Thoracic aorta (tissue), 2 donors: Measurements from ENCODE around the gene PNPLA1. TPM values are rescaled to one million over a fixed set of nuclear protein-coding genes. Genes with fewer than 3 reads are reported as not detected.

ENCODE experiments used
- ATAC-seq: fragments of 150-250 bp; one replicate; pipeline ENCODE4 v1.8.0; 2017; ENCODE audit warnings: low read depth; ENCODE audit not compliant: insufficient number of reproducible peaks, low FRiP score
- DNase-seq: peaks from one replicate; pipeline ENCODE4 v3.0.0-alpha.2; 2020; ENCODE audit warnings: low spot score
- H3K27ac ChIP-seq, 2 donors: fragments of 200-600 bp; sonication (generic); 1 replicate in 1 of 2; 2 replicates in 1 of 2; pipeline ENCODE4 v1.5.1; 2016; ENCODE audit warnings: mild to moderate bottlenecking in 2 of 2, moderate library complexity in 2 of 2
- H3K27me3 ChIP-seq: fragments of 200-600 bp; sonication (generic); replicated peaks from 2 replicates; pipeline ENCODE4 v1.6.0; 2016; ENCODE audit warnings: mild to moderate bottlenecking; ENCODE audit not compliant: insufficient read depth
- H3K36me3 ChIP-seq: fragments of 200-600 bp; sonication (generic); one replicate; pipeline ENCODE4 v1.5.1; 2016
- H3K4me1 ChIP-seq, 2 donors: fragments of 200-600 bp; sonication (generic); 1 replicate in 1 of 2; 2 replicates in 1 of 2; pipeline versions ENCODE4 v1.5.1 to v1.6.0; 2016; ENCODE audit warnings: low read depth in 2 of 2, mild to moderate bottlenecking in 1 of 2; ENCODE audit not compliant: control insufficient read depth in 1 of 2
- H3K4me3 ChIP-seq: fragments of 200-600 bp; sonication (generic); 2 replicates; pipeline ENCODE4 v1.5.1; 2016; ENCODE audit warnings: mild to moderate bottlenecking
- H3K9me3 ChIP-seq: fragments of 200-600 bp; sonication (generic); 2 replicates; pipeline ENCODE4 v1.5.1; 2016
- total RNA-seq, 2 donors: library from RNA; depleted of rRNA; stranded (reverse); fragments of >200 nt; gene quantifications; one replicate each; pipeline versions ENCODE4 v1.1.0 to v1.2.3, GENCODE V29; 2016
- TF ChIP-seq, protein P1 (sequence below): fragments of 200-600 bp; sonication (generic); IDR thresholded peaks from one replicate; pipeline ENCODE4 v1.5.1; 2019; ENCODE audit warnings: antibody characterized with exemption

The PNPLA1 gene
- total RNA-seq, 2 donors from 2014 or later, result not detected

DNA sequence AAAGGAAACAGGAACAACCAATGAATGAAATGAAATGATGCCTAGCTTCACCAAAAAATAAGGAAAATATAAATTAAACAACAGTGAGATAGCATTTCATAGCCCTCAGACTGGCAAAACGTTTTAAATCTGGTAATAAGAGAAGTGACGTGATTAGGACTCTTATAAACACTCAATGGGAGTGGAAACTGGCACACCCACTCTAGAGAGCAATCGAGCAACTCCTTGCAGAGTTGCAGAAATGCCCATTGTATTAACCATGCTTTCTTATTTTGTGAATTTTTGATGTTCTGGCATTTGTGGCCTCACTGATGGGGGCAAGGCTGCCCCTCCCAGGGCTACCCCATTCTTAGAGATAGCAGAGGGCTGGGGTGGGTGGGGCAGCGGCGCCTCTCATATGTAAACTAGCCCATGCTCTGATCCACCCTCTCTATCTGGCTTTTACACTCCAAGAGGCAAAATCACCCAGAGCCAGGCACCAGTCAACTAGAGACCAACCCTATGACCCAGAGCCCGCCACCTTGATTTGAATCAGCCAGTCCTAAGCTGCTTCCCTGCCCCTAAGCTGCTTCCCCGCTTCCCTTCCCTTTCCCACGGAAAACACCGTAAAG, 6.4 kb upstream of the PNPLA1 start:
- no peaks in the 10 kb centered on the region for H3K27me3 ChIP-seq
- ATAC-seq, result no peak

DNA sequence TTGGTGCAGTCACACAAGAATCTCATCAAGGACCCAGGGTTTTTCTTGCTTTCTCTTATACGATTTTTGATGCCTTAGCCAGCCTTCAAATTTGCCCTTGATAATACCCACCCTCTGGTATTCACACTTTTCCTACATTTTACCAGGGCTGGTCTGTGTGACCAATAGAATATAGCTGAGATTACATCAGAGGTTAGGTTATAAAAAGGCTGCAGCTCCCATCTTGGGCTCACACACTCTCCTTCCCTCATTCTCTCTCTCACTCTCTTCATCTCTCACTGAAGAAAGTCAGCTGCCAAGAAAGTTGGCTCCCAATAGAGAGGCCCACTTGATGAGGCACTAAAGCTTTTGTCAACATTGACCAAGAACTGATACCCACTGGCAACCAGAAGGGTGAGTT, 4.1 kb upstream of the PNPLA1 start:
- TF ChIP-seq, protein P1, sequence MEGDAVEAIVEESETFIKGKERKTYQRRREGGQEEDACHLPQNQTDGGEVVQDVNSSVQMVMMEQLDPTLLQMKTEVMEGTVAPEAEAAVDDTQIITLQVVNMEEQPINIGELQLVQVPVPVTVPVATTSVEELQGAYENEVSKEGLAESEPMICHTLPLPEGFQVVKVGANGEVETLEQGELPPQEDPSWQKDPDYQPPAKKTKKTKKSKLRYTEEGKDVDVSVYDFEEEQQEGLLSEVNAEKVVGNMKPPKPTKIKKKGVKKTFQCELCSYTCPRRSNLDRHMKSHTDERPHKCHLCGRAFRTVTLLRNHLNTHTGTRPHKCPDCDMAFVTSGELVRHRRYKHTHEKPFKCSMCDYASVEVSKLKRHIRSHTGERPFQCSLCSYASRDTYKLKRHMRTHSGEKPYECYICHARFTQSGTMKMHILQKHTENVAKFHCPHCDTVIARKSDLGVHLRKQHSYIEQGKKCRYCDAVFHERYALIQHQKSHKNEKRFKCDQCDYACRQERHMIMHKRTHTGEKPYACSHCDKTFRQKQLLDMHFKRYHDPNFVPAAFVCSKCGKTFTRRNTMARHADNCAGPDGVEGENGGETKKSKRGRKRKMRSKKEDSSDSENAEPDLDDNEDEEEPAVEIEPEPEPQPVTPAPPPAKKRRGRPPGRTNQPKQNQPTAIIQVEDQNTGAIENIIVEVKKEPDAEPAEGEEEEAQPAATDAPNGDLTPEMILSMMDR, result no peak
- Histone ChIP-seq H3K36me3 (no peaks in the 10 kb centered on the region), H3K9me3 (peaks cover 6% of the 10 kb centered on the region), H3K27ac (no peak overlapping the region), H3K4me1 (peaks cover 0 to 8% of the 10 kb centered on the region in 2 donors), H3K27me3 (no peaks in the 10 kb centered on the region), H3K4me3 (no peak overlapping the region)
- DNase-seq, result no peak
- no peak for ATAC-seq

More for the DNA sequence above, 6.4 kb upstream of the PNPLA1 start:
- TF ChIP-seq, protein P1, result no peak
- Histone ChIP-seq H3K36me3 (no peaks in the 10 kb centered on the region), H3K4me3 (no peak overlapping the region), H3K9me3 (peaks cover 6% of the 10 kb centered on the region), H3K4me1 (peaks cover 0 to 3% of the 10 kb centered on the region in 2 donors), H3K27ac (no peak overlapping the region)
- no peak for DNase-seq

DNA sequence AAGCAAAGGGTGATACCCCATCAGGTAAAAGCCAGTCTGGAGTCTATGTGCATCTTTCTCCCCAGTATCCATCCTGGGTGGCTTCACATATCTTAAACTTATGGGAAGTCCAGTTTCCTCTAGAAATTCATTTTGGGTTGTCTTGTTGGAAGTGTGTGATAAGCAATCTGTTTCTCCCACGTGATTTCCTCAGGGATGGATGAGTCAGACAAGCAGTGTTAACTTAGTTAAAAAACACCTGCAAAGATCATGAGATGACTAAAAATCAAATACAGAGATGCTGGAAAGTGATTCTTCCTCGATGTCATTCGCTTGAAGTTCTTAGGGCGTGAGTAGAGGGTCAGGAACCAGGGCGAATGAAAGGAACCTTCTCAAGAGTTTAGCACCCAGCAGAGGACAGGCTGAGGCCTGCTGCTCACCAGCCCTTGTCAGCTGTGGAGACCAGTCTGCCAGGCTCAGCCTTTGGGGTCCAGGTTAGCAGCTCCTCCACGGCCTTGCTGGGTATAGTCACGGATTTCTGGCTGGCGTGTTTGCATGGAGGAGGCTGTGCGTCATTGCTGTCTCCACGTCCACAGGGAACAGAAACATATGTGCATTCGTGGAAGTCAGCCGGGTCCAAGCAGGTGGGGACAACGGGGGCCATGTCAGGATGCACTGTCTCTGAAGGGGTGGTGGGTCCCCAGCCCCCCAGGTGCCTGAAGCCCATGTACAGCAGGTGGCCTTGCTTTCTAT, 2.8 kb upstream of the PNPLA1 start:
- H3K4me3 ChIP-seq, result no peak overlapping the region
- peaks cover 0 to 8% of the 10 kb centered on the region in 2 donors for H3K4me1 ChIP-seq
- ATAC-seq, result no peak
- no peak overlapping the region for H3K27ac ChIP-seq
- H3K9me3 ChIP-seq, result peaks cover 6% of the 10 kb centered on the region
- no peaks in the 10 kb centered on the region for H3K36me3 ChIP-seq
- H3K27me3 ChIP-seq, result no peaks in the 10 kb centered on the region
- TF ChIP-seq, protein P1, result no peak
- no peak for DNase-seq

DNA sequence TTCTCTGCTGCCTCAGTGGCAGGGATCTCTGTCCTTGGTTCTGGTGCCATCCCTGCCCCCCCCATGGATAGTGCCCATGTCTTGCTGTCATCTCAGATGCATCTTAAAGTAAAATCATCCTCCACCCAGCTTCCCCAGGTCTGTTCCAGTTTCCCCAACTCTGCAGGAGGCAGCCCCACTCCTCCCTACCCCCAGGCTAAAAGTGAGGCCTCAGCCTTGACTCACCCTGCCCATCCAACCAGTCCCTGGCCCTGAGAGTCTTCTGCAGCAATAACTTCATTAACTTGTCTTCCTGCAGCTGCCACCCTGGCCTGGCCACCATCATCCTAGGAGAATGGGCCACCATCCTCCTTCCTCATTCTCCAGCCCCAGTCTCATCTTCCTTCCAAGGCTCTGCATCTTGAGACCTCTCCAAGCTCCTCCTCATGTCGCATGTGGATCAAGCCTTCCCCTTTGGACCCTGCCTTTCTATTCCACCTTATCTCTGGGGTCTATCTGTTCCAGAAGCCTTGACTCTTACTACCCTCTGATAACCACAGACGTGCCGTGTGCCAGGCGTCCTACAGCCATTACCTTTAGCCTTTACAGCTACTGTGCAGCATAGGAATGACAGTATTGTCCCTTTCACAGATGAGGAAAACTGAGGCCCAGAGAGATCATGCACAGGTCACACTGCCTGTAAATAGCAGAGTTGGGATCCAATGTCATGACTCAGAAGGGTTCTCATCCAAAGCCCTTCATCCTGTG, 2.0 kb upstream of the PNPLA1 start:
- H3K27me3 ChIP-seq, result no peaks in the 10 kb centered on the region
- peaks cover 0 to 8% of the 10 kb centered on the region in 2 donors for H3K4me1 ChIP-seq
- peaks cover 6% of the 10 kb centered on the region for H3K9me3 ChIP-seq
- H3K27ac ChIP-seq, result no peak overlapping the region
- TF ChIP-seq, protein P1, result no peak
- DNase-seq (no peak), ATAC-seq (no peak)
- H3K36me3 ChIP-seq, result no peaks in the 10 kb centered on the region
- H3K4me3 ChIP-seq, result no peak overlapping the region
